SU-DHL-6 (cell line): ENCODE measurements around the gene ORM2.

ENCODE experiments used
- EZH2phosphoT487 ChIP-seq: fragments of 200-600 bp; sonication (generic), shearing (Covaris generic); conservative IDR thresholded peaks from 2 replicates; pipeline ENCODE4 v1.6.1; 2018; ENCODE audit warnings: mild to moderate bottlenecking, antibody characterized with exemption, low read length, moderate library complexity, mixed read lengths
- TF ChIP-seq, protein P1 (sequence below): fragments of 200-600 bp; sonication (generic); IDR thresholded peaks from one replicate; pipeline ENCODE4 v1.5.1; 2017; ENCODE audit warnings: antibody characterized with exemption, mild to moderate bottlenecking, low read length, moderate library complexity; ENCODE audit not compliant: insufficient read depth, poor library complexity, severe bottlenecking

DNA sequence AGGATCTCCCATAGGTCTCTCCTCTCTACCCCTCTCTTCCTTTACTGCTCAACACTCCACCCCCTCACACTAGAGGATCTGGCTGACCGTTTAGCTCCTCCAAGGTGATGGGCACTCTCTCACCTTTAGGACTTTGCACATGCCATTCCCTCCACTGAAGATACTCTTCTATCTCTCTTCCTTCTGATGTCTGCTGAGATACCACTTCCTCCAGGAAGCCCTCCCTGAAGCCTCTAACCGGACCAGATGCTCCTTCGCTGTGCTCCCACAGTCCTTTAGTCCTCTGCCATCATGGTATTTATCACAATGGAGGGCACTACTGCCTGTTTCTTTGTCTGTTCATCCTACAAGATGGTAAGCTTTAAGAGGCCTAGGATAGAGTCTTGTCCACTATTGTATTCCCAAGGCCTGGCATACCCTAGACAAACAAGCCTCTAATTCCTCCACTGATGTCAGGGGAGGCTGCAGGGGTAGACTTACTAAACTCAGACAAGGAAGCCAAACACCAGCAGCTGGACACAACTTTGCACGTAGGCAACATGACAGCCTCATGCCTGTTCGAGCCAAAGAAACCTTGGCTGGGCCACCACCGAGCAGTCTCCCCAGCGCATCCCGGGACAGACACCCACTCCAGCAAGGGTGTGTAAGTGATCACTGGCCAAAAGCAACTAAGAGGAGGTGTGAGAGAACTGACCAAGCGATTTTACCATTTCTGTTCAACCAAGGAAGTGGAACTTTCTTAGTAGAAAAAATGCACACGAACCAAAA is 20.2 kb downstream of the ORM2 start:
- TF ChIP-seq, protein P1, sequence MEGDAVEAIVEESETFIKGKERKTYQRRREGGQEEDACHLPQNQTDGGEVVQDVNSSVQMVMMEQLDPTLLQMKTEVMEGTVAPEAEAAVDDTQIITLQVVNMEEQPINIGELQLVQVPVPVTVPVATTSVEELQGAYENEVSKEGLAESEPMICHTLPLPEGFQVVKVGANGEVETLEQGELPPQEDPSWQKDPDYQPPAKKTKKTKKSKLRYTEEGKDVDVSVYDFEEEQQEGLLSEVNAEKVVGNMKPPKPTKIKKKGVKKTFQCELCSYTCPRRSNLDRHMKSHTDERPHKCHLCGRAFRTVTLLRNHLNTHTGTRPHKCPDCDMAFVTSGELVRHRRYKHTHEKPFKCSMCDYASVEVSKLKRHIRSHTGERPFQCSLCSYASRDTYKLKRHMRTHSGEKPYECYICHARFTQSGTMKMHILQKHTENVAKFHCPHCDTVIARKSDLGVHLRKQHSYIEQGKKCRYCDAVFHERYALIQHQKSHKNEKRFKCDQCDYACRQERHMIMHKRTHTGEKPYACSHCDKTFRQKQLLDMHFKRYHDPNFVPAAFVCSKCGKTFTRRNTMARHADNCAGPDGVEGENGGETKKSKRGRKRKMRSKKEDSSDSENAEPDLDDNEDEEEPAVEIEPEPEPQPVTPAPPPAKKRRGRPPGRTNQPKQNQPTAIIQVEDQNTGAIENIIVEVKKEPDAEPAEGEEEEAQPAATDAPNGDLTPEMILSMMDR = no peak
- TF ChIP-seq EZH2phosphoT487 = no peak
